Hematopoietic multipotent progenitor cell treated with erythropoietin and hydrocortisone succinate and interleukin-3 and kit ligand, for 6 days (in vitro differentiated cells): ENCODE results near the gene HRCT1.

Source experiments
- DNase-seq: peaks from one replicate; pipeline ENCODE4 v3.0.0-alpha.2; 2015

The HRCT1 gene

GRCh38 chr9:35945341-35946018 is 39.5 kb downstream of the HRCT1 start:
- DNase-seq = peak; percentile 88

GRCh38 chr9:35948451-35948850 is 42.4 kb downstream of the HRCT1 start:
- no peak for DNase-seq

- DNase-seq = no peak
Observed at GRCh38 chr9:35948901-35949318, 42.9 kb downstream of the HRCT1 start.

- DNase-seq = no peak
Observed at GRCh38 chr9:35951736-35952135, 45.7 kb downstream of the HRCT1 start.

GRCh38 chr9:35952526-35953191 is 46.7 kb downstream of the HRCT1 start:
- DNase-seq = no peak

GRCh38 chr9:35954942-35955546 is 49.0 kb downstream of the HRCT1 start:
- peak; percentile 84 for DNase-seq

- no peak for DNase-seq
Observed at GRCh38 chr9:35956651-35957050, 50.6 kb downstream of the HRCT1 start.
